K562 (cell line): ENCODE measurements around the gene RAPGEF5. TPM values are rescaled to one million over a fixed set of nuclear protein-coding genes. Genes with fewer than 3 reads are reported as not detected.

ENCODE experiments used
- ATAC-seq: fragments of 200-7000 bp; cut with Tn5 transposase; 3 replicates; pipeline ENCODE4 v1.9.1; 2020; ENCODE audit warnings: moderate library complexity
- BruUV-seq: library from RNA; stranded (reverse); fragments of 400-500 nt; replicated peaks from 2 replicates; lab custom pipeline; 2021; lab: Mats Ljungman, UMichigan
- CTCF ChIA-PET: fragments of 300-600 bp; formaldehyde crosslinking; extraction: SDS; loops from one replicate; lab custom pipeline; 2021; ENCODE audit warnings: low intra/inter-chr PET ratio; lab: Yijun Ruan, JAX
- POLR2A ChIA-PET: fragments of 300-600, 350-650 bp; sonication (Branson Sonifier 250); formaldehyde crosslinking; extraction: SDS; loops from one replicate; lab custom pipeline; 2021; ENCODE audit warnings: antibody characterized with exemption, inconsistent platforms; lab: Yijun Ruan, JAX
- DNase-seq, 4 experiments: peaks; one replicate each; pipeline versions ENCODE4 v3.0.0 to v3.0.0-alpha.2; 2011 to 2018; ENCODE audit warnings: low spot score in 3 of 4, mixed read lengths in 3 of 4; ENCODE audit errors: extremely low read depth in 1 of 4
- FAIRE-seq: peaks from 2 replicates; lab custom pipeline; 2011; peaks lifted over from hg19 to GRCh38; lab: Jason Lieb, UNC
- H2AFZ ChIP-seq: 2 replicates; pipeline ENCODE4 v1.6.0; 2011; ENCODE audit warnings: low read depth, low read length, control low read depth, inconsistent platforms
- H3K27ac ChIP-seq: fragments of 200-600 bp; 3 replicates; pipeline ENCODE4 v1.8.0; 2011; ENCODE audit warnings: low read depth, mild to moderate bottlenecking, control low read depth, inconsistent platforms, low read length, moderate library complexity, mixed read lengths; ENCODE audit errors: extremely low read depth
- H3K27me3 ChIP-seq, 2 experiments: fragments of 300-600 bp in 1 of 2; 2 replicates in 1 of 2; 3 replicates in 1 of 2; pipeline versions ENCODE4 v1.6.0 to v1.8.0; 2011; ENCODE audit warnings: inconsistent platforms in 2 of 2, low read length in 2 of 2, mild to moderate bottlenecking in 1 of 2, mixed read lengths in 1 of 2, moderate library complexity in 1 of 2; ENCODE audit not compliant: control insufficient read depth in 2 of 2, insufficient read depth in 2 of 2
- H3K36me3 ChIP-seq: fragments of 300-600 bp; 3 replicates; pipeline ENCODE4 v1.8.0; 2011; ENCODE audit warnings: mild to moderate bottlenecking, low read length, inconsistent platforms; ENCODE audit not compliant: control insufficient read depth, insufficient read depth
- H3K4me1 ChIP-seq, 2 experiments: fragments of 200-600 bp in 1 of 2; replicated peaks in 1 of 2; 2 replicates in 1 of 2; 3 replicates in 1 of 2; pipeline versions ENCODE4 v1.5.1 to v1.8.0; 2011; ENCODE audit warnings: inconsistent platforms in 2 of 2, low read length in 2 of 2, mild to moderate bottlenecking in 1 of 2, mixed read lengths in 1 of 2, moderate library complexity in 1 of 2; ENCODE audit not compliant: control insufficient read depth in 2 of 2, insufficient read depth in 2 of 2
- H3K4me2 ChIP-seq: 2 replicates; pipeline ENCODE4 v1.6.1; 2011; ENCODE audit warnings: low read length, control low read depth, inconsistent platforms, mixed read lengths; ENCODE audit not compliant: insufficient read depth
- H3K4me3 ChIP-seq: fragments of 200-600 bp; sonication (generic), shearing (Covaris generic); 2 replicates; pipeline ENCODE4 v1.5.1; 2016; ENCODE audit warnings: control low read depth, inconsistent platforms
- H3K79me2 ChIP-seq: fragments of 200-600 bp; 3 replicates; pipeline ENCODE4 v1.8.0; 2011; ENCODE audit warnings: low read length, inconsistent platforms; ENCODE audit not compliant: control insufficient read depth, insufficient read depth
- H3K9ac ChIP-seq, 2 experiments: 2 replicates each; pipeline versions ENCODE4 v1.6.0 to v1.6.1; 2011; ENCODE audit warnings: low read depth in 2 of 2, low read length in 2 of 2, control low read depth in 1 of 2, inconsistent platforms in 1 of 2, mild to moderate bottlenecking in 1 of 2, mixed read lengths in 1 of 2; ENCODE audit not compliant: insufficient read depth in 1 of 2
- H3K9me1 ChIP-seq: one replicate; pipeline ENCODE4 v1.6.0; 2011; ENCODE audit warnings: inconsistent platforms, mild to moderate bottlenecking, low read length, moderate library complexity; ENCODE audit not compliant: control insufficient read depth, insufficient read depth
- H3K9me3 ChIP-seq: replicated peaks from 2 replicates; pipeline ENCODE4 v1.5.1; 2011; ENCODE audit warnings: low read depth, low read length, inconsistent platforms; ENCODE audit not compliant: control insufficient read depth, insufficient read depth
- H4K20me1 ChIP-seq: replicated peaks from 2 replicates; pipeline ENCODE4 v1.6.1; 2011; ENCODE audit warnings: low read length, inconsistent platforms, mixed read lengths; ENCODE audit not compliant: control insufficient read depth, insufficient read depth
- ARID1B ChIP-seq: fragments of 450-650 bp; IDR thresholded peaks from 2 replicates; pipeline ENCODE4 v1.6.1; 2016; ENCODE audit warnings: antibody characterized with exemption, mild to moderate bottlenecking, inconsistent platforms
- CBFA2T2 ChIP-seq: fragments of 450-650 bp; conservative IDR thresholded peaks from 2 replicates; pipeline ENCODE4 v1.6.1; 2017; ENCODE audit warnings: mild to moderate bottlenecking
- CEBPB ChIP-seq: fragments of 450-650 bp; IDR thresholded peaks from 2 replicates; pipeline ENCODE4 v1.6.1; 2016; ENCODE audit warnings: missing genetic modification characterization, missing compliant biosample characterization
- KDM1A ChIP-seq, 2 experiments: fragments of 450-650 bp; IDR thresholded peaks; 2 replicates each; pipeline ENCODE4 v1.6.1; 2016; ENCODE audit warnings: mild to moderate bottlenecking in 2 of 2
- MAFK ChIP-seq: IDR thresholded peaks from 2 replicates; pipeline ENCODE4 v1.6.1; 2011; ENCODE audit warnings: low read length, improper control_type of control experiment
- NCOR1 ChIP-seq: fragments of 450-650 bp; IDR thresholded peaks from 2 replicates; pipeline ENCODE4 v1.6.1; 2016; ENCODE audit warnings: mild to moderate bottlenecking, moderate library complexity
- SMC3 ChIP-seq: conservative IDR thresholded peaks from 2 replicates; pipeline ENCODE4 v1.6.1; 2011; ENCODE audit warnings: low read depth, low read length, improper control_type of control experiment; ENCODE audit not compliant: insufficient read depth
- TRIM24 ChIP-seq, 2 experiments: fragments of 450-650 bp; IDR thresholded peaks; 2 replicates each; pipeline ENCODE4 v1.6.1; 2016
- ZNF121 ChIP-seq: sonication (generic); formaldehyde crosslinking; conservative IDR thresholded peaks from 2 replicates; pipeline ENCODE4 v1.8.0; 2022; ENCODE audit warnings: missing genetic modification reagents
- WGBS: fragments of 100-300 bp; shearing (Covaris generic); methylation state at CpG from one replicate; pipeline ENCODE4 v1.1.6; 2016; ENCODE audit warnings: low coverage, mixed read lengths; ENCODE audit not compliant: insufficient coverage; ENCODE audit errors: missing lambda C conversion rate; 5-methylcytosine and 5-hydroxymethylcytosine counted together
- in situ Hi-C: fragments of 300-500 bp; cut with MboI; formaldehyde crosslinking; loops from 4 replicates; pipeline ENCODE4 v1.15.0; 2018; ENCODE audit warnings: inconsistent platforms, mixed read lengths
- intact Hi-C: fragments of 100-400 bp; cut with micrococcal nuclease; formaldehyde crosslinking; loops from 2 replicates; pipeline ENCODE4 v1.14.2; 2022
- polyA plus RNA-seq, 8 experiments: library from polyadenylated mRNA; depleted of rRNA in 4 of 8; stranded (reverse) in 5 of 8; unstranded in 3 of 8; fragments of >200 nt; fragmentation: Nextera tagmentation in 2 of 8; fragmentation: Illumina TruSeq in 1 of 8; extraction: Ambion mirVana in 2 of 8; extraction: Trizol in 1 of 8; gene quantifications; 2 replicates each; pipeline versions ENCODE4 v1.2.1 to v1.2.3, GENCODE V29; 2011 to 2014; ENCODE audit warnings: inconsistent platforms in 1 of 8, missing spikeins in 1 of 8
- total RNA-seq, 7 experiments: library from RNA; depleted of rRNA in 6 of 7; stranded (reverse); fragments of >200 nt in 6 of 7; fragmentation: Illumina TruSeq in 2 of 7; extraction: Trizol in 2 of 7; gene quantifications; 2 replicates each; pipeline versions ENCODE4 v1.2.1 to v1.2.3, GENCODE V29; 2011 to 2021; ENCODE audit warnings: low replicate concordance in 1 of 7
- TF ChIP-seq, protein P1 (sequence below), 2 experiments: fragments of 200-800 bp in 1 of 2; sonication (Bioruptor generic) in 1 of 2; sonication (generic) in 1 of 2; formaldehyde crosslinking in 1 of 2; IDR thresholded peaks in 1 of 2; conservative IDR thresholded peaks in 1 of 2; 2 replicates each; pipeline versions ENCODE4 v1.5.0 to v1.6.1; 2016 to 2020; ENCODE audit warnings: missing compliant biosample characterization in 1 of 2, missing genetic modification characterization in 1 of 2, missing genetic modification reagents in 1 of 2
- TF ChIP-seq, protein P2 (sequence below): fragments of 200-800 bp; sonication (Bioruptor generic); IDR thresholded peaks from 2 replicates; pipeline ENCODE4 v1.6.1; 2017; ENCODE audit warnings: missing genetic modification characterization, missing compliant biosample characterization
- TF ChIP-seq, protein P3 (sequence below): IDR thresholded peaks from 2 replicates; pipeline ENCODE4 v1.6.1; 2012; ENCODE audit warnings: low read depth, low read length, improper control_type of control experiment, borderline replicate concordance
- TF ChIP-seq, protein P4 (sequence below), 2 experiments: fragments of 450-650 bp; conservative IDR thresholded peaks; 2 replicates each; pipeline ENCODE4 v1.6.1; 2017; ENCODE audit warnings: mild to moderate bottlenecking in 2 of 2, moderate library complexity in 2 of 2
- TF ChIP-seq, protein P5 (sequence below), 2 experiments: fragments of 450-650 bp in 1 of 2; sonication (generic) in 1 of 2; formaldehyde crosslinking; conservative IDR thresholded peaks; 2 replicates each; pipeline versions ENCODE4 v1.4.0 to v1.8.1; 2020 to 2022; ENCODE audit warnings: mild to moderate bottlenecking in 1 of 2, missing genetic modification reagents in 1 of 2

The RAPGEF5 gene
- total and polyA plus RNA-seq, 9 of the 15 experiments (the other 6 are each of a cell fraction or from before 2014, with no cell fraction given) = 0.39 to 2.0 (median 1.1) TPM

DNA sequence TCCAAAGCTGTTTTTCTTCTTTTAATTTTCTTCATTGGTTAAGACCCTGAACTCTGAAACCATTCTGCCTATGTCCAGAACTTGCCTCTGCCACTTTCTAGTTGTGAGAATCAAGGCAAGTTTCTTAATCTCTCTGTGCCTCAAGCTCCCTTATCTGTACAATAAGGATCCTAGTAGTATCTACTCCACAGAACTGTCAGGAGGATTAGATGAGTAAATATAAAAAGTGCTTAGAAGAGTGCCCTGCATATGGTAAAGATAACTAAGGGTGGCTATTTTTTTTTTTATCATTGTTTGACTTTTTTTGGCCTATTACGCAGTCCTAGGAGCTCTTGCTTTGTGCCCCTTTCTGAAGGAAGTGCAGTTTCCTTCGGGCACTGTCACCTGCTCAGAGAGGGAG lies 46.4 kb upstream of the RAPGEF5 start:
- Histone ChIP-seq H4K20me1 (no peaks in the 10 kb centered on the region), H3K4me2 (peak overlapping the region; percentile 6; the same call in 1 of the 2 replicates), H3K4me3 (no peak overlapping the region), H3K9ac (no peak overlapping the region), H3K9me3 (no peaks in the 10 kb centered on the region), H3K27ac (no peak overlapping the region; the same call in 2 of the 3 replicates), H2AFZ (no peak overlapping the region), H3K36me3 (no peaks in the 10 kb centered on the region), H3K4me1 (peaks cover 4 to 16% of the 10 kb centered on the region in 2 experiments; a peak in 3 of 5 replicates), H3K79me2 (no peaks in the 10 kb centered on the region), H3K9me1 (no peaks in the 10 kb centered on the region), H3K27me3 (no peaks in the 10 kb centered on the region)
- CTCF ChIA-PET = no interaction called here
- 21% methylated on average over 2 of the region's 2 CpGs for WGBS
- no peak; the same call in 2 of the 3 replicates for ATAC-seq
- intact Hi-C loops = no loop called here
- POLR2A ChIA-PET = interaction anchor here (0.6 to 1.4 kb wide), 3 partner anchors 18 to 1219 kb away, joined by 3 to 4 read pairs (median 3); no protein-coding TSS in a partner anchor
- in situ Hi-C loops = no loop called here
- no peak for FAIRE-seq
- no peak for DNase-seq
- no TSS peak for BruUV-seq
- TF ChIP-seq, protein P1, sequence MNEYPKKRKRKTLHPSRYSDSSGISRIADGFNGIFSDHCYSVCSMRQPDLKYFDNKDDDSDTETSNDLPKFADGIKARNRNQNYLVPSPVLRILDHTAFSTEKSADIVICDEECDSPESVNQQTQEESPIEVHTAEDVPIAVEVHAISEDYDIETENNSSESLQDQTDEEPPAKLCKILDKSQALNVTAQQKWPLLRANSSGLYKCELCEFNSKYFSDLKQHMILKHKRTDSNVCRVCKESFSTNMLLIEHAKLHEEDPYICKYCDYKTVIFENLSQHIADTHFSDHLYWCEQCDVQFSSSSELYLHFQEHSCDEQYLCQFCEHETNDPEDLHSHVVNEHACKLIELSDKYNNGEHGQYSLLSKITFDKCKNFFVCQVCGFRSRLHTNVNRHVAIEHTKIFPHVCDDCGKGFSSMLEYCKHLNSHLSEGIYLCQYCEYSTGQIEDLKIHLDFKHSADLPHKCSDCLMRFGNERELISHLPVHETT (CRISPR knock-in tag; conservative IDR thresholded peaks at IDR 0.05 in 1 of 2, IDR thresholded peaks at IDR 0.05 in 1 of 2) = no peak
- TF ChIP-seq CEBPB (tag) (no peak), NCOR1 (peak; percentile 64), TRIM24 (IDR thresholded peaks at IDR 0.05) (peak; percentile 41 to 52; a peak in 2 of 4 replicates), CBFA2T2 (peak; percentile 76), MAFK (no peak), ZNF121 (no peak), ARID1B (peak; percentile 72), KDM1A (IDR thresholded peaks at IDR 0.05) (no peak), SMC3 (no peak)
- TF ChIP-seq, protein P2, sequence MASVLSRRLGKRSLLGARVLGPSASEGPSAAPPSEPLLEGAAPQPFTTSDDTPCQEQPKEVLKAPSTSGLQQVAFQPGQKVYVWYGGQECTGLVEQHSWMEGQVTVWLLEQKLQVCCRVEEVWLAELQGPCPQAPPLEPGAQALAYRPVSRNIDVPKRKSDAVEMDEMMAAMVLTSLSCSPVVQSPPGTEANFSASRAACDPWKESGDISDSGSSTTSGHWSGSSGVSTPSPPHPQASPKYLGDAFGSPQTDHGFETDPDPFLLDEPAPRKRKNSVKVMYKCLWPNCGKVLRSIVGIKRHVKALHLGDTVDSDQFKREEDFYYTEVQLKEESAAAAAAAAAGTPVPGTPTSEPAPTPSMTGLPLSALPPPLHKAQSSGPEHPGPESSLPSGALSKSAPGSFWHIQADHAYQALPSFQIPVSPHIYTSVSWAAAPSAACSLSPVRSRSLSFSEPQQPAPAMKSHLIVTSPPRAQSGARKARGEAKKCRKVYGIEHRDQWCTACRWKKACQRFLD (CRISPR knock-in tag) = no peak
- TF ChIP-seq, protein P3, sequence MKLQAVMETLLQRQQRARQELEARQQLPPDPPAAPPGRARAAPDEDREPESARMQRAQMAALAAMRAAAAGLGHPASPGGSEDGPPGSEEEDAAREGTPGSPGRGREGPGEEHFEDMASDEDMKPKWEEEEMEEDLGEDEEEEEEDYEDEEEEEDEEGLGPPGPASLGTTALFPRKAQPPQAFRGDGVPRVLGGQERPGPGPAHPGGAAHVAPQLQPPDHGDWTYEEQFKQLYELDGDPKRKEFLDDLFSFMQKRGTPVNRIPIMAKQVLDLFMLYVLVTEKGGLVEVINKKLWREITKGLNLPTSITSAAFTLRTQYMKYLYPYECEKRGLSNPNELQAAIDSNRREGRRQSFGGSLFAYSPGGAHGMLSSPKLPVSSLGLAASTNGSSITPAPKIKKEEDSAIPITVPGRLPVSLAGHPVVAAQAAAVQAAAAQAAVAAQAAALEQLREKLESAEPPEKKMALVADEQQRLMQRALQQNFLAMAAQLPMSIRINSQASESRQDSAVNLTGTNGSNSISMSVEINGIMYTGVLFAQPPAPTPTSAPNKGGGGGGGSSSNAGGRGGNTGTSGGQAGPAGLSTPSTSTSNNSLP = 0 out of 2 replicates have a peak, but pooled peaks have one; percentile 13
- TF ChIP-seq, protein P4, sequence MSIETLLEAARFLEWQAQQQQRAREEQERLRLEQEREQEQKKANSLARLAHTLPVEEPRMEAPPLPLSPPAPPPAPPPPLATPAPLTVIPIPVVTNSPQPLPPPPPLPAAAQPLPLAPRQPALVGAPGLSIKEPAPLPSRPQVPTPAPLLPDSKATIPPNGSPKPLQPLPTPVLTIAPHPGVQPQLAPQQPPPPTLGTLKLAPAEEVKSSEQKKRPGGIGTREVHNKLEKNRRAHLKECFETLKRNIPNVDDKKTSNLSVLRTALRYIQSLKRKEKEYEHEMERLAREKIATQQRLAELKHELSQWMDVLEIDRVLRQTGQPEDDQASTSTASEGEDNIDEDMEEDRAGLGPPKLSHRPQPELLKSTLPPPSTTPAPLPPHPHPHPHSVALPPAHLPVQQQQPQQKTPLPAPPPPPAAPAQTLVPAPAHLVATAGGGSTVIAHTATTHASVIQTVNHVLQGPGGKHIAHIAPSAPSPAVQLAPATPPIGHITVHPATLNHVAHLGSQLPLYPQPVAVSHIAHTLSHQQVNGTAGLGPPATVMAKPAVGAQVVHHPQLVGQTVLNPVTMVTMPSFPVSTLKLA (conservative IDR thresholded peaks at IDR 0.05) = no peak
- TF ChIP-seq, protein P5, sequence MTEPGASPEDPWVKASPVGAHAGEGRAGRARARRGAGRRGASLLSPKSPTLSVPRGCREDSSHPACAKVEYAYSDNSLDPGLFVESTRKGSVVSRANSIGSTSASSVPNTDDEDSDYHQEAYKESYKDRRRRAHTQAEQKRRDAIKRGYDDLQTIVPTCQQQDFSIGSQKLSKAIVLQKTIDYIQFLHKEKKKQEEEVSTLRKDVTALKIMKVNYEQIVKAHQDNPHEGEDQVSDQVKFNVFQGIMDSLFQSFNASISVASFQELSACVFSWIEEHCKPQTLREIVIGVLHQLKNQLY (CRISPR knock-in tag; conservative IDR thresholded peaks at IDR 0.05) = no peak
